ENCODE results near the gene DLGAP1.

DNA sequence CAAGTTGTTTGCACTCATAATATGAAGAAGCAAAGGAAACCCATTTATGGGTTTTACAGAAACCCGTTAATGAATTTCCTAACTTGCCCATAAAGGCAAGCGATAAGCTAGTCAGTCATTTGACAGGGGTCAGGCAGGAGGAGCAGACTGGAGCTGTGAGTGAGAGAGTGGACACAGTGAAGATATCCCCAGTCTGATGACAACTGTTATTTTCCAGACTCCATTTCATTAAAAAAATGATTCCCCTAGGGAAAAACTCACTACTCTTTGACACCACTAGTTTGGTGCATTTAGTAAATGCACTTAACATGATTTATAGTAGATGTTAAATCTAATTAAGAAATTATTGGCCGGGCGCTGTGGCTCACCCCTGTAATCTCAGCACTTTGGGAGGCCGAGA, 924.3 kb downstream of the DLGAP1 start:
- TF ChIP-seq EZH2 (IDR thresholded peaks at IDR 0.05; ENCODE audit: borderline replicate concordance, low read length): no peak
- TF ChIP-seq, protein P1, sequence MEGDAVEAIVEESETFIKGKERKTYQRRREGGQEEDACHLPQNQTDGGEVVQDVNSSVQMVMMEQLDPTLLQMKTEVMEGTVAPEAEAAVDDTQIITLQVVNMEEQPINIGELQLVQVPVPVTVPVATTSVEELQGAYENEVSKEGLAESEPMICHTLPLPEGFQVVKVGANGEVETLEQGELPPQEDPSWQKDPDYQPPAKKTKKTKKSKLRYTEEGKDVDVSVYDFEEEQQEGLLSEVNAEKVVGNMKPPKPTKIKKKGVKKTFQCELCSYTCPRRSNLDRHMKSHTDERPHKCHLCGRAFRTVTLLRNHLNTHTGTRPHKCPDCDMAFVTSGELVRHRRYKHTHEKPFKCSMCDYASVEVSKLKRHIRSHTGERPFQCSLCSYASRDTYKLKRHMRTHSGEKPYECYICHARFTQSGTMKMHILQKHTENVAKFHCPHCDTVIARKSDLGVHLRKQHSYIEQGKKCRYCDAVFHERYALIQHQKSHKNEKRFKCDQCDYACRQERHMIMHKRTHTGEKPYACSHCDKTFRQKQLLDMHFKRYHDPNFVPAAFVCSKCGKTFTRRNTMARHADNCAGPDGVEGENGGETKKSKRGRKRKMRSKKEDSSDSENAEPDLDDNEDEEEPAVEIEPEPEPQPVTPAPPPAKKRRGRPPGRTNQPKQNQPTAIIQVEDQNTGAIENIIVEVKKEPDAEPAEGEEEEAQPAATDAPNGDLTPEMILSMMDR (conservative IDR thresholded peaks at IDR 0.05 in 1 of 2, IDR thresholded peaks at IDR 0.05 in 1 of 2; ENCODE audit: extremely low read depth in 1 of 2, insufficient read depth in 1 of 2, low read depth in 1 of 2, low read length in 2 of 2): no peak
